ENCODE results near the gene CHRNA7.

The CHRNA7 gene

GRCh38 chr15:32091505-32092380 lies 61.4 kb downstream of the CHRNA7 start:
- Histone ChIP-seq H3K27ac (ENCODE audit: low read length) (no peak overlapping the region), H3K9ac (ENCODE audit: low read depth, low read length) (no peak overlapping the region), H3K36me3 (ENCODE audit: insufficient read depth, low read length) (no peaks in the 10 kb centered on the region), H3K27me3 (ENCODE audit: insufficient read depth, low read length, poor library complexity) (peaks cover 4% of the 10 kb centered on the region), H3K4me3 (ENCODE audit: low read depth in 1 of 2, low read length in 2 of 2) (no peak overlapping the region), H3K9me3 (ENCODE audit: insufficient read depth, low read length, severe bottlenecking) (no peaks in the 10 kb centered on the region), H3K79me2 (ENCODE audit: insufficient read depth, low read length) (no peaks in the 10 kb centered on the region), H2AFZ (ENCODE audit: low read depth, low read length) (no peak overlapping the region), H3K4me1 (ENCODE audit: insufficient read depth, low read length) (no peaks in the 10 kb centered on the region), H3K4me2 (ENCODE audit: insufficient read depth, low read length) (no peak overlapping the region), H4K20me1 (ENCODE audit: insufficient read depth, low read length) (no peaks in the 10 kb centered on the region)
- TF ChIP-seq EZH2 (IDR thresholded peaks at IDR 0.05; ENCODE audit: borderline replicate concordance, low read depth, low read length, severe bottlenecking): no peak
- ATAC-seq (ENCODE audit: insufficient read depth, low read depth) (no peak), DNase-seq (no peak)

DNA sequence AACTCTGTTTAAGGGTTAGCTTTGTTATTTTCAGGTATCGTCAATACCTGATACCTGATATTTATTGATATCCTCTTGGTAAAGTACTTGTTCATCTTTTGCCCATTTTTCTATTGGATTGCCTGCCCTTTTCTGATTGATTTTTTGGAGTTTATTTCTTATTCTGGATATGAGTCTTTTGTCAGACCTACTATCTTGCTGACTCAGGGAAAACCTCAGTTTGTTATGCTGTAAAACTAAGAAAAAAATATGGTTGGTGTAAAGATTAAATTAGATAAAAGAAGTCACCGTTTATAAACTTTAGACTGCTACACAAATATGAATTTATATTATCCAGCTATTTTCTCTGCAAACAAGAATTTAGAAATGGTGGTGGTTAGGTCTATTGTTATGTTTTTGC lies 65.9 kb downstream of the CHRNA7 start:
- no peaks in the 10 kb centered on the region for H4K20me1 ChIP-seq (ENCODE audit: insufficient read depth, low read length)
- peaks cover 10% of the 10 kb centered on the region for H3K27me3 ChIP-seq (ENCODE audit: insufficient read depth, low read length, poor library complexity)
- no peaks in the 10 kb centered on the region for H3K36me3 ChIP-seq (ENCODE audit: insufficient read depth, low read length)
- H3K4me1 ChIP-seq (ENCODE audit: insufficient read depth, low read length): no peaks in the 10 kb centered on the region
- no peak for ATAC-seq (ENCODE audit: insufficient read depth, low read depth)
- H3K9ac ChIP-seq (ENCODE audit: low read depth, low read length): no peak overlapping the region
- no peak for DNase-seq
- H3K9me3 ChIP-seq (ENCODE audit: insufficient read depth, low read length, severe bottlenecking): no peaks in the 10 kb centered on the region
- no peak overlapping the region for H2AFZ ChIP-seq (ENCODE audit: low read depth, low read length)
- H3K4me3 ChIP-seq (ENCODE audit: low read depth in 1 of 2, low read length in 2 of 2): no peak overlapping the region
- no peak overlapping the region for H3K27ac ChIP-seq (ENCODE audit: low read length)
- H3K4me2 ChIP-seq (ENCODE audit: insufficient read depth, low read length): no peak overlapping the region
- H3K79me2 ChIP-seq (ENCODE audit: insufficient read depth, low read length): no peaks in the 10 kb centered on the region
- TF ChIP-seq EZH2 (IDR thresholded peaks at IDR 0.05; ENCODE audit: borderline replicate concordance, low read depth, low read length, severe bottlenecking): no peak
- TF ChIP-seq, protein P1, sequence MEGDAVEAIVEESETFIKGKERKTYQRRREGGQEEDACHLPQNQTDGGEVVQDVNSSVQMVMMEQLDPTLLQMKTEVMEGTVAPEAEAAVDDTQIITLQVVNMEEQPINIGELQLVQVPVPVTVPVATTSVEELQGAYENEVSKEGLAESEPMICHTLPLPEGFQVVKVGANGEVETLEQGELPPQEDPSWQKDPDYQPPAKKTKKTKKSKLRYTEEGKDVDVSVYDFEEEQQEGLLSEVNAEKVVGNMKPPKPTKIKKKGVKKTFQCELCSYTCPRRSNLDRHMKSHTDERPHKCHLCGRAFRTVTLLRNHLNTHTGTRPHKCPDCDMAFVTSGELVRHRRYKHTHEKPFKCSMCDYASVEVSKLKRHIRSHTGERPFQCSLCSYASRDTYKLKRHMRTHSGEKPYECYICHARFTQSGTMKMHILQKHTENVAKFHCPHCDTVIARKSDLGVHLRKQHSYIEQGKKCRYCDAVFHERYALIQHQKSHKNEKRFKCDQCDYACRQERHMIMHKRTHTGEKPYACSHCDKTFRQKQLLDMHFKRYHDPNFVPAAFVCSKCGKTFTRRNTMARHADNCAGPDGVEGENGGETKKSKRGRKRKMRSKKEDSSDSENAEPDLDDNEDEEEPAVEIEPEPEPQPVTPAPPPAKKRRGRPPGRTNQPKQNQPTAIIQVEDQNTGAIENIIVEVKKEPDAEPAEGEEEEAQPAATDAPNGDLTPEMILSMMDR (IDR thresholded peaks at IDR 0.05; ENCODE audit: borderline replicate concordance, extremely low read depth, low read length, poor library complexity, severe bottlenecking): no peak

DNA sequence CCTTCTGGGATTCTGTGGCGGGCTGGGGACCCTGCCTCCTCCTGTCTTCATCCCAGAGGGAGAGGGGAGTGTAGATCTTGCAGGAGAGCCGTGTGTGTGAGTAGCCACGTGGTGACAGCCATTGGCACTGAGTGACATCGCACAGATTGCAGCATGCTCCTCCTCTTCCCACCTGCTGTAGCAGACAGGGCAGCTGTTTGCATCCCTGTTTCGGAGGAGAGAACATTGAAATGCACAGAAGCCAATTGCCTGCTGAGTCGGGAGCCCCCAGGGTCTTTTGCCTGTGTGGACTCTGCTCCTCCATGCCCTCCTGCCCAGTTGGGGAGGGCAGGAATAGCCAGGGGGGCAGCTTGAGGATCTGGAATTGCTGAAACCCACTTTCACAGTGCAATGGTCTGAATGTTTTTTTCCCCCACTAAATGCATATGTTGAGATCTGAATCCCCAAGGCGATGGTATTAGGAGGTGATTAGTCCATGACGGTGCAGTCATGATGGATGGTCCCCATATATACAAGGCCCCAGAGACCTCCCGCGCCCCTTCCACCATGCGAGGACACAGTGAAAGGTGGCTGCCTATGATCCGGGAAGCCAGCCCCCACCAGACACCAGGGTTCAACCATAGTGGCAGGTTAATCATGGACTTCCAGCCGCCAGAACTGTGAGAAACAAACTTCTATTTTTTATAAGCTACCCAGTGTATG lies 66.8 kb downstream of the CHRNA7 start:
- Histone ChIP-seq H3K79me2 (ENCODE audit: insufficient read depth, low read length) (no peaks in the 10 kb centered on the region), H4K20me1 (ENCODE audit: insufficient read depth, low read length) (no peaks in the 10 kb centered on the region), H3K4me1 (ENCODE audit: insufficient read depth, low read length) (no peaks in the 10 kb centered on the region), H3K4me2 (ENCODE audit: insufficient read depth, low read length) (no peak overlapping the region), H2AFZ (ENCODE audit: low read depth, low read length) (no peak overlapping the region), H3K9ac (ENCODE audit: low read depth, low read length) (no peak overlapping the region), H3K27ac (ENCODE audit: low read length) (no peak overlapping the region), H3K27me3 (ENCODE audit: insufficient read depth, low read length, poor library complexity) (peaks cover 6% of the 10 kb centered on the region), H3K36me3 (ENCODE audit: insufficient read depth, low read length) (no peaks in the 10 kb centered on the region), H3K4me3 (ENCODE audit: low read depth in 1 of 2, low read length in 2 of 2) (no peak overlapping the region), H3K9me3 (ENCODE audit: insufficient read depth, low read length, severe bottlenecking) (no peaks in the 10 kb centered on the region)
- no peak for TF ChIP-seq EZH2 (IDR thresholded peaks at IDR 0.05; ENCODE audit: borderline replicate concordance, low read depth, low read length, severe bottlenecking)
- TF ChIP-seq, protein P1 (IDR thresholded peaks at IDR 0.05; ENCODE audit: borderline replicate concordance, extremely low read depth, low read length, poor library complexity, severe bottlenecking): no peak
- no peak for DNase-seq
- ATAC-seq (ENCODE audit: insufficient read depth, low read depth): no peak

GRCh38 chr15:32098033-32098432 lies 67.7 kb downstream of the CHRNA7 start:
- DNase-seq: no peak
- H4K20me1 ChIP-seq (ENCODE audit: insufficient read depth, low read length): no peaks in the 10 kb centered on the region
- H3K4me2 ChIP-seq (ENCODE audit: insufficient read depth, low read length): no peak overlapping the region
- no peak for ATAC-seq (ENCODE audit: insufficient read depth, low read depth)
- H3K9me3 ChIP-seq (ENCODE audit: insufficient read depth, low read length, severe bottlenecking): no peaks in the 10 kb centered on the region
- no peak overlapping the region for H3K27ac ChIP-seq (ENCODE audit: low read length)
- H3K9ac ChIP-seq (ENCODE audit: low read depth, low read length): no peak overlapping the region
- H3K27me3 ChIP-seq (ENCODE audit: insufficient read depth, low read length, poor library complexity): peaks cover 6% of the 10 kb centered on the region
- no peaks in the 10 kb centered on the region for H3K4me1 ChIP-seq (ENCODE audit: insufficient read depth, low read length)
- TF ChIP-seq, protein P1 (IDR thresholded peaks at IDR 0.05; ENCODE audit: borderline replicate concordance, extremely low read depth, low read length, poor library complexity, severe bottlenecking): no peak
- TF ChIP-seq EZH2 (IDR thresholded peaks at IDR 0.05; ENCODE audit: borderline replicate concordance, low read depth, low read length, severe bottlenecking): no peak
- H2AFZ ChIP-seq (ENCODE audit: low read depth, low read length): no peak overlapping the region
- no peaks in the 10 kb centered on the region for H3K79me2 ChIP-seq (ENCODE audit: insufficient read depth, low read length)
- H3K4me3 ChIP-seq (ENCODE audit: low read depth in 1 of 2, low read length in 2 of 2): no peak overlapping the region
- no peaks in the 10 kb centered on the region for H3K36me3 ChIP-seq (ENCODE audit: insufficient read depth, low read length)
